ENCODE results near the gene TMEM266. TPM values are rescaled to one million over a fixed set of nuclear protein-coding genes. Genes with fewer than 3 reads are reported as not detected.

TMEM266 gene
- total RNA-seq, 1 experiment from 2014 or later, result 1.5 TPM

- no peak for DNase-seq (ENCODE audit: low spot score)
- in situ Hi-C loops (cut with HindIII; ENCODE audit: low sequenced_read_pairs), result no loop called here
These were observed 56.5 kb downstream of the TMEM266 start for GRCh38 chr15:76116138-76116885.

- in situ Hi-C loops (cut with HindIII; ENCODE audit: low sequenced_read_pairs), result no loop called here
- DNase-seq (ENCODE audit: low spot score), result no peak
These were observed 57.4 kb downstream of the TMEM266 start for GRCh38 chr15:76117181-76117580.

- in situ Hi-C loops (cut with HindIII; ENCODE audit: low sequenced_read_pairs), result no loop called here
- DNase-seq (ENCODE audit: low spot score), result no peak
These were observed 59.0 kb downstream of the TMEM266 start for GRCh38 chr15:76118767-76119166.

- DNase-seq (ENCODE audit: low spot score), result no peak
- in situ Hi-C loops (cut with HindIII; ENCODE audit: low sequenced_read_pairs), result no loop called here
These were observed 63.2 kb downstream of the TMEM266 start for GRCh38 chr15:76123031-76123430.

GRCh38 chr15:76127169-76127568 lies 67.4 kb downstream of the TMEM266 start:
- in situ Hi-C loops (cut with HindIII; ENCODE audit: low sequenced_read_pairs), result no loop called here
- DNase-seq (ENCODE audit: low spot score), result no peak

- in situ Hi-C loops (cut with HindIII; ENCODE audit: low sequenced_read_pairs), result no loop called here
These were observed 68.1 kb downstream of the TMEM266 start for GRCh38 chr15:76127880-76128279.

GRCh38 chr15:76134537-76134936 lies 74.8 kb downstream of the TMEM266 start:
- no peak for DNase-seq (ENCODE audit: low spot score)
- in situ Hi-C loops (cut with HindIII; ENCODE audit: low sequenced_read_pairs), result no loop called here

More at GRCh38 chr15:76127880-76128279, 68.1 kb downstream of the TMEM266 start:
- DNase-seq (ENCODE audit: low spot score), result no peak

GRCh38 chr15:76135516-76135915 lies 75.7 kb downstream of the TMEM266 start:
- in situ Hi-C loops (cut with HindIII; ENCODE audit: low sequenced_read_pairs), result no loop called here
- DNase-seq (ENCODE audit: low spot score), result no peak

- in situ Hi-C loops (cut with HindIII; ENCODE audit: low sequenced_read_pairs), result no loop called here
- no peak for DNase-seq (ENCODE audit: low spot score)
These were observed 78.7 kb downstream of the TMEM266 start for GRCh38 chr15:76138436-76138835.

GRCh38 chr15:76139368-76140073 lies 79.7 kb downstream of the TMEM266 start:
- in situ Hi-C loops (cut with HindIII; ENCODE audit: low sequenced_read_pairs), result loop anchor here (10.0 kb wide), 1 partner anchor 315 kb away; no protein-coding TSS in a partner anchor
- DNase-seq (ENCODE audit: low spot score), result peak; percentile 87

- DNase-seq (ENCODE audit: low spot score), result peak; percentile 96
- in situ Hi-C loops (cut with HindIII; ENCODE audit: low sequenced_read_pairs), result loop anchor here (10.0 kb wide), 1 partner anchor 315 kb away; no protein-coding TSS in a partner anchor
These were observed 80.3 kb downstream of the TMEM266 start for GRCh38 chr15:76140074-76140464.

GRCh38 chr15:76146812-76147211 lies 87.0 kb downstream of the TMEM266 start:
- in situ Hi-C loops (cut with HindIII; ENCODE audit: low sequenced_read_pairs), result loop anchor here (10.0 kb wide), 1 partner anchor 322 kb away; no protein-coding TSS in a partner anchor
- no peak for DNase-seq (ENCODE audit: low spot score)

- DNase-seq (ENCODE audit: low spot score), result peak; percentile 50
- in situ Hi-C loops (cut with HindIII; ENCODE audit: low sequenced_read_pairs), result loop anchor here (10.0 kb wide), 1 partner anchor 323 kb away; no protein-coding TSS in a partner anchor
These were observed 88.3 kb downstream of the TMEM266 start for GRCh38 chr15:76147906-76148570.

GRCh38 chr15:76149291-76149915 lies 89.6 kb downstream of the TMEM266 start:
- peak; percentile 71 for DNase-seq (ENCODE audit: low spot score)
- in situ Hi-C loops (cut with HindIII; ENCODE audit: low sequenced_read_pairs), result loop anchor here (10.0 kb wide), 1 partner anchor 325 kb away; no protein-coding TSS in a partner anchor

GRCh38 chr15:76150513-76150912 lies 90.7 kb downstream of the TMEM266 start:
- in situ Hi-C loops (cut with HindIII; ENCODE audit: low sequenced_read_pairs), result no loop called here
- peak; percentile 96 for DNase-seq (ENCODE audit: low spot score)

- peak; percentile 98 for DNase-seq (ENCODE audit: low spot score)
- in situ Hi-C loops (cut with HindIII; ENCODE audit: low sequenced_read_pairs), result no loop called here
These were observed 91.3 kb downstream of the TMEM266 start for GRCh38 chr15:76150971-76151598.

- no peak for DNase-seq (ENCODE audit: low spot score)
- in situ Hi-C loops (cut with HindIII; ENCODE audit: low sequenced_read_pairs), result no loop called here
These were observed 91.8 kb downstream of the TMEM266 start for GRCh38 chr15:76151599-76151974.

GRCh38 chr15:76152197-76152596 lies 92.4 kb downstream of the TMEM266 start:
- in situ Hi-C loops (cut with HindIII; ENCODE audit: low sequenced_read_pairs), result no loop called here

More at GRCh38 chr15:76152197-76152596, 92.4 kb downstream of the TMEM266 start:
- DNase-seq (ENCODE audit: low spot score), result no peak
